ENCODE measurements around the gene PDZD2. TPM values are rescaled to one million over a fixed set of nuclear protein-coding genes. Genes with fewer than 3 reads are reported as not detected.

The PDZD2 gene
- total and polyA plus RNA-seq, 2 experiments from 2014 or later, result 8.3 to 16.9 TPM

- ATAC-seq (no peak), DNase-seq (ENCODE audit: low spot score) (no peak)
- Histone ChIP-seq H3K4me1 (ENCODE audit: insufficient read depth) (no peaks in the 10 kb centered on the region), H4K20me1 (replicated peaks; ENCODE audit: insufficient read depth) (peaks cover 23% of the 10 kb centered on the region), H3K4me2 (no peak overlapping the region), H3K4me3 (no peak overlapping the region), H3F3A (replicated peaks; ENCODE audit: low read depth) (no peaks in the 10 kb centered on the region), H3K27ac (ENCODE audit: low read depth) (peak overlapping the region; percentile 57; the same call in 1 of the 2 replicates), H3K36me3 (ENCODE audit: insufficient read depth) (peaks cover 9% of the 10 kb centered on the region; the same call in 1 of the 2 replicates), H2AFZ (no peak overlapping the region), H3K79me2 (replicated peaks; ENCODE audit: insufficient read depth) (peaks cover 86% of the 10 kb centered on the region), H3K9me2 (ENCODE audit: insufficient read depth) (no peaks in the 10 kb centered on the region), H3K27me3 (ENCODE audit: insufficient read depth) (no peaks in the 10 kb centered on the region)
- no peaks in the 10 kb centered on the region for H3K27me3 Mint-ChIP-seq (ENCODE audit: insufficient read depth, low read depth, poor library complexity)
- TF ChIP-seq CTCF (conservative IDR thresholded peaks at IDR 0.05; ENCODE audit: low read depth in 2 of 2), result no peak
- no peak for TF ChIP-seq JUNB (IDR thresholded peaks at IDR 0.05; ENCODE audit: unreplicated experiment)
- no peak for TF ChIP-seq ZNF462 (CRISPR knock-in tag; IDR thresholded peaks at IDR 0.05)
- no peak for TF ChIP-seq ETS1 (IDR thresholded peaks at IDR 0.05)
- TF ChIP-seq, protein P1, sequence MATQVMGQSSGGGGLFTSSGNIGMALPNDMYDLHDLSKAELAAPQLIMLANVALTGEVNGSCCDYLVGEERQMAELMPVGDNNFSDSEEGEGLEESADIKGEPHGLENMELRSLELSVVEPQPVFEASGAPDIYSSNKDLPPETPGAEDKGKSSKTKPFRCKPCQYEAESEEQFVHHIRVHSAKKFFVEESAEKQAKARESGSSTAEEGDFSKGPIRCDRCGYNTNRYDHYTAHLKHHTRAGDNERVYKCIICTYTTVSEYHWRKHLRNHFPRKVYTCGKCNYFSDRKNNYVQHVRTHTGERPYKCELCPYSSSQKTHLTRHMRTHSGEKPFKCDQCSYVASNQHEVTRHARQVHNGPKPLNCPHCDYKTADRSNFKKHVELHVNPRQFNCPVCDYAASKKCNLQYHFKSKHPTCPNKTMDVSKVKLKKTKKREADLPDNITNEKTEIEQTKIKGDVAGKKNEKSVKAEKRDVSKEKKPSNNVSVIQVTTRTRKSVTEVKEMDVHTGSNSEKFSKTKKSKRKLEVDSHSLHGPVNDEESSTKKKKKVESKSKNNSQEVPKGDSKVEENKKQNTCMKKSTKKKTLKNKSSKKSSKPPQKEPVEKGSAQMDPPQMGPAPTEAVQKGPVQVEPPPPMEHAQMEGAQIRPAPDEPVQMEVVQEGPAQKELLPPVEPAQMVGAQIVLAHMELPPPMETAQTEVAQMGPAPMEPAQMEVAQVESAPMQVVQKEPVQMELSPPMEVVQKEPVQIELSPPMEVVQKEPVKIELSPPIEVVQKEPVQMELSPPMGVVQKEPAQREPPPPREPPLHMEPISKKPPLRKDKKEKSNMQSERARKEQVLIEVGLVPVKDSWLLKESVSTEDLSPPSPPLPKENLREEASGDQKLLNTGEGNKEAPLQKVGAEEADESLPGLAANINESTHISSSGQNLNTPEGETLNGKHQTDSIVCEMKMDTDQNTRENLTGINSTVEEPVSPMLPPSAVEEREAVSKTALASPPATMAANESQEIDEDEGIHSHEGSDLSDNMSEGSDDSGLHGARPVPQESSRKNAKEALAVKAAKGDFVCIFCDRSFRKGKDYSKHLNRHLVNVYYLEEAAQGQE (IDR thresholded peaks at IDR 0.05; ENCODE audit: unreplicated experiment), result no peak
- TF ChIP-seq STAT1 (IDR thresholded peaks at IDR 0.05; ENCODE audit: unreplicated experiment), result no peak
- TF ChIP-seq CREB1 (CRISPR knock-in tag; IDR thresholded peaks at IDR 0.05; ENCODE audit: low read depth), result no peak
- no peak for TF ChIP-seq NANOG (IDR thresholded peaks at IDR 0.05; ENCODE audit: borderline replicate concordance)
- no peak for TF ChIP-seq POLR2AphosphoS5 (IDR thresholded peaks at IDR 0.05; ENCODE audit: low read depth)
- TF ChIP-seq ZNF331 (CRISPR knock-in tag; IDR thresholded peaks at IDR 0.05; ENCODE audit: low read depth), result no peak
- no peak for TF ChIP-seq ZNF114 (CRISPR knock-in tag; IDR thresholded peaks at IDR 0.05)
- no peak for TF ChIP-seq EZH2 (IDR thresholded peaks at IDR 0.05; ENCODE audit: low read depth, unreplicated experiment)
- TF ChIP-seq EZH2phosphoT487 (IDR thresholded peaks at IDR 0.05; ENCODE audit: unreplicated experiment), result no peak
- H3K4me3 Mint-ChIP-seq, result no peak overlapping the region
- H3K27ac Mint-ChIP-seq, result no peak overlapping the region
- peaks cover 11% of the 10 kb centered on the region for H3K4me1 Mint-ChIP-seq
- no peaks in the 10 kb centered on the region for H3K9me3 Mint-ChIP-seq
- peaks cover 26% of the 10 kb centered on the region; the same call in 2 of the 3 replicates for H3K36me3 Mint-ChIP-seq (ENCODE audit: low read depth)
Observed at GRCh38 chr5:32129074-32129598, 490.2 kb downstream of the PDZD2 start.

All from GM23338 (cell line).